Muscle layer of duodenum (tissue), 2 donors: ENCODE data around the gene MGAT1.

Experiments
- H3K27ac ChIP-seq: one replicate; pipeline ENCODE4 v1.7.0; 2013; ENCODE audit warnings: mild to moderate bottlenecking, low read length
- H3K27me3 ChIP-seq: one replicate; pipeline ENCODE4 v1.7.0; 2013; ENCODE audit warnings: low read depth, mild to moderate bottlenecking, control low read depth, low read length
- H3K36me3 ChIP-seq, 2 donors: one replicate each; pipeline ENCODE4 v1.7.0; 2013; ENCODE audit warnings: low read length in 2 of 2, control low read depth in 1 of 2, mild to moderate bottlenecking in 1 of 2; ENCODE audit not compliant: insufficient read depth in 2 of 2, control insufficient read depth in 1 of 2
- H3K4me1 ChIP-seq, 2 donors: one replicate each; pipeline ENCODE4 v1.7.0; 2013; ENCODE audit warnings: low read length in 2 of 2, mild to moderate bottlenecking in 2 of 2, control low read depth in 1 of 2, moderate library complexity in 1 of 2; ENCODE audit not compliant: insufficient read depth in 2 of 2, control insufficient read depth in 1 of 2
- H3K4me3 ChIP-seq, 2 donors: one replicate each; pipeline ENCODE4 v1.7.0; 2013; ENCODE audit warnings: low read length in 2 of 2, low read depth in 1 of 2, mild to moderate bottlenecking in 1 of 2
- H3K9me3 ChIP-seq, 2 donors: one replicate each; pipeline ENCODE4 v1.7.0; 2013; ENCODE audit warnings: low read length in 2 of 2, control low read depth in 1 of 2, mild to moderate bottlenecking in 1 of 2; ENCODE audit not compliant: control insufficient read depth in 1 of 2
- donor health status: healthy.

Gene MGAT1

DNA sequence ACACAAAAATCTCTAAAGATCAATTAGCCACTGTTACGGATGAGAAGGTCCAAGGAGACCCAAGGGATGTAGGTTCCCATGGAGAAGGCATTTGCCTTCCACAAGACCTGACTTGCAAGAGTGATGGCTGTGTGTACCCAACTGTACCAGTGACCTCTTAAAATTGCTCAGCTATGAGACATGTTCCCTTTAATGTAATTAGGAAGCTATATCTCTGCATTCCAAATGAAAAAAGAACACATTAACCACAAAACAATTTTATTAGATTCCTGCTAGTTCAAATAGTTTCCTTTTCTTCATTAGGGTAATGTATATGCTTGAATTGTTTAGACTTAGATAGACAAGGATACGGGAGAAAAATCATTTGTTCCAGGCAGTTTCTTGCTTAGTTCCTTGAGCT, 66.1 kb downstream of the MGAT1 start:
- H3K36me3 ChIP-seq = no peaks in the 10 kb centered on the region
- no peaks in the 10 kb centered on the region for H3K27me3 ChIP-seq
- no peak overlapping the region for H3K4me3 ChIP-seq
- H3K27ac ChIP-seq = no peak overlapping the region
- no peaks in the 10 kb centered on the region for H3K4me1 ChIP-seq
- H3K9me3 ChIP-seq = no peaks in the 10 kb centered on the region
